ENCODE results near the gene PSAPL1. TPM values are rescaled to one million over a fixed set of nuclear protein-coding genes. Genes with fewer than 3 reads are reported as not detected.

PSAPL1 gene
- total RNA-seq, 2 experiments from 2014 or later = not detected

DNA sequence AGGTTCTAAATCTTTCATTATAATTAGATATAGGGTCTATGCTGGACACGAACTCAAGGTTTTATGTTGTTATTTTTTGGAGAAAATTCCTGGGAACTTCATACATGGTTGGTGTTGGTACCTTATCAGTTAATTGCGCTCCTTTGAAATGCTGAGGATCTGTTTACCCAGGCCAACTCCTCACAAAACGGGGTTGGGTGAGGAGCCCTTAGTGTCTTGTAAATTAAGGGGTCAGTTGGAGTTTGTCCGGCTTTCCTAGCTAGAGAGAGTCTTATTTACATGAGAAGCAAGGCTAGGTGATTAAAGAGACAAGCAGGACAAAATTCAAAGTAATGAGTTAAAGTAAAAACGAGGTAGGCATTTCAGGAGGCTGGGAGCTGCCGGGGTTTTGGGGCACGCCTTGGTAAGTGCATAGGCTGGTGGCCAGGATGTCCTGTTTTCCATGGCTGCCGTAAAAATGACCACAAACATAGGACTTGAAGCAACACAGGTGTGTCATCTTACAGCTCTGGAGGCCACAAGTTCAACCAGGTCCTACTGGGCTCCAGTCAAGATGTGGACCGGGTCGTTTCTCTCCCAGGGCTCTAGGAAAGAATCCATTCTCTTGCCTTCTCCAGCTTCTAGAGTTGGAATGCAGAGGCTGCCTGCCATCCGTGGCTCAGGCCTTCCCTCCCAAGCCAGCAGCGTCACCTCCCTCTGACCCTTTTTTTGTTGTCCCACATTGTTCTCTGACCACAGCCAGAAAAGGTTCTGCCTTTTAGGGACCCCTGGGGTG lies 19.8 kb downstream of the PSAPL1 start:
- H3K27ac Mint-ChIP-seq = no peak overlapping the region
- POLR2A ChIA-PET = no interaction called here
- H3K4me1 Mint-ChIP-seq = no peaks in the 10 kb centered on the region
- peak; percentile 5 for DNase-seq
- no peaks in the 10 kb centered on the region for H3K36me3 Mint-ChIP-seq
- no peak overlapping the region for H3K4me3 Mint-ChIP-seq
- H3K9me3 Mint-ChIP-seq = peaks cover 1% of the 10 kb centered on the region
- peaks cover 2% of the 10 kb centered on the region for H3K27me3 Mint-ChIP-seq
- no peak for ATAC-seq (ENCODE audit: low read depth)

DNA sequence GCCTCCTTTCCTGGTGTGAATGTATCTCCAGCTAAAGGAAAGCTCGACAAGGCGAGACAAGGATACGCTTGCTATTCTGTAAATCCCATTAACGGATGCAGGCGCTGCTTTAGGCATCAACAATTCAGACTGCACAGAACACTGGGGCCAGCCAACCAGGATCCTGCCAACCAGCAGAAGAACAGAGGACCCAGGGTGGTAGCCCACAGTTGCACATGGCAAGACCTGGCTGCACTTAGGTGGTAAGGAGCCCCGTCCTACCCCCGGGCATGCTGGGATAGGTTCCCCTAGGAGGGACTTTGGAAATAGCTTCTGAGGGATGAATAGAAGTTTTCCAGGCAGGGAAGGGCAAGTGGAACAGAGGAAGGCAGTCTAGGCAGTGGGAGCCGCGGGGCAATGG lies 20.7 kb downstream of the PSAPL1 start:
- POLR2A ChIA-PET = no interaction called here
- H3K4me1 Mint-ChIP-seq = no peaks in the 10 kb centered on the region
- peaks cover 1% of the 10 kb centered on the region for H3K9me3 Mint-ChIP-seq
- H3K4me3 Mint-ChIP-seq = no peak overlapping the region
- H3K36me3 Mint-ChIP-seq = no peaks in the 10 kb centered on the region
- no peak overlapping the region for H3K27ac Mint-ChIP-seq
- ATAC-seq (ENCODE audit: low read depth) (no peak), DNase-seq (peak; percentile 4)
- peaks cover 2% of the 10 kb centered on the region for H3K27me3 Mint-ChIP-seq

DNA sequence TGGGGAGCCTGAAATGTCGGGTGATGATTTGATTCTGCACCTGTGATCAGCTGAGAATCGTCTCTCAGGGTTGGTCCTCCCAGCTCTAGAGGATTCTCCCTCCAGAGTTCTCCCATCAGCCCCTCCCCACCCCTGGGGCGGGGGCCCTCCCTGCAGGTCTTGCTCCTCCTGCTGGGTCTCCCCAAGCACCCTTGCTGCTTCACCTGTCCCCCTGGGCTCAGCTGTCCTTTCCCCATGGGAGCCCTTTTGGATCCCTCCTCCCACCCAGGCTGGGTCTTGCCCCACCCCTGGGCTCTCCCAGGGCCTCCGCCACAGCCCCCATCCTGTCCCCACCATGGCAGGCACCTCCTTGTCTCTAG lies 22.2 kb downstream of the PSAPL1 start:
- Mint-ChIP-seq H3K4me1 (no peaks in the 10 kb centered on the region), H3K27ac (no peak overlapping the region), H3K36me3 (no peaks in the 10 kb centered on the region), H3K27me3 (peaks cover 2% of the 10 kb centered on the region), H3K9me3 (peaks cover 5% of the 10 kb centered on the region), H3K4me3 (no peak overlapping the region)
- POLR2A ChIA-PET = interaction anchor here (0.6 kb wide), 1 partner anchor 26 kb away, joined by 3 read pairs; no protein-coding TSS in a partner anchor
- DNase-seq (peak; percentile 7), ATAC-seq (ENCODE audit: low read depth) (no peak)

DNA sequence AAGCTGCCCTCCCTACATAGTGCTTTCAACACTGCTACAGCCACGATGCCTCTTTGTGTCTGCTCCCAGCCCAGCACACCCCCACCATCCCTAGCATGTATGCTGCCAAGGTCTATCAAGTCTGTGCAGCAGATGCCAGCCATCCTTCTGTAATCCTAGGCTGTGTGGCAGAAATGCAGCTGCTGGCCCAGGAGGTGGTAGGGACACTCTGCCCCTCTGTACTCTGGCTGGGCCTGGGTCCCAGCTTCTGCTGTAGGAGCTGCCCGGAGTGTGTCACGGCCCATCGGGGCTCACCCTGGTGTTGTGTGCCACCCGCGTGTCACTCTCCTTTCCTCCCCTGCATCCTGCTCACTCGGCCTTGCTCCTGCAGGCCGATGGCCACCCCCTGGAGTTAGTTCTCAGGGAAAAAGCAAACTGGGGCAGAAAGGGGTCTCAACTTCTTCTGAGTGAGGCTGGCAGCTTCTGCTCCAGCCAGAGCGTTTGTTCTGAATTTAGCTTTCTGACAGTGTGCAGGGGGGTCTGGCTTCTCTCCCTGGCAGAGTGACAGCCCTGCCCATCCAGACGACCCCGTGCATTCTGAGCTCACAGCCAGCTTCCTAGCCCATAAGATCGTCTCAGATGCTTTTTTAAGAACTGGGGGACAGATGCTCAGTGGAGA lies 22.7 kb downstream of the PSAPL1 start:
- Mint-ChIP-seq H3K27me3 (peaks cover 2% of the 10 kb centered on the region), H3K4me1 (no peaks in the 10 kb centered on the region), H3K36me3 (no peaks in the 10 kb centered on the region), H3K27ac (no peak overlapping the region), H3K4me3 (no peak overlapping the region), H3K9me3 (peaks cover 5% of the 10 kb centered on the region)
- ATAC-seq (ENCODE audit: low read depth) (no peak), DNase-seq (peak; percentile 6)
- POLR2A ChIA-PET = no interaction called here

DNA sequence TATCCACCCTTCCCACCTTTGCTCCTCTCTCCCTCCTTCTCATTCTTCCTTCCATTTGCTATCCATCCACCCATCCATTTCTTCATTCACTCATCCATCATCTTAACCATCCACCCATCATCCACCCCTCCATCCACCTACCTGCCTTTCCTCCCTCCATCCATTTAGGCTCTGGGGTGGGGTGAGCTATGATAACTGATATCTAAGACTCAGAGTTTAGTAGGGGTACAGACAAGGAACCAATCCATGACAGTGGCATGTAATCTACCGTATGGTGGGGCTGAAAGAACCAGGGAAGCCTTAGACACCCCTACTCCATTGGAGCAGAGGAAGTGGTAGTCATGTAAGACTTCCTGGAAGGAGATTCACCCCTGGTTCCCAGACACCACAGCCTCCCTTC lies 23.2 kb downstream of the PSAPL1 start:
- Mint-ChIP-seq H3K9me3 (peaks cover 5% of the 10 kb centered on the region), H3K4me3 (no peak overlapping the region), H3K27me3 (peaks cover 2% of the 10 kb centered on the region), H3K4me1 (no peaks in the 10 kb centered on the region), H3K27ac (no peak overlapping the region), H3K36me3 (no peaks in the 10 kb centered on the region)
- ATAC-seq (ENCODE audit: low read depth) (no peak), DNase-seq (no peak)
- POLR2A ChIA-PET = no interaction called here

DNA sequence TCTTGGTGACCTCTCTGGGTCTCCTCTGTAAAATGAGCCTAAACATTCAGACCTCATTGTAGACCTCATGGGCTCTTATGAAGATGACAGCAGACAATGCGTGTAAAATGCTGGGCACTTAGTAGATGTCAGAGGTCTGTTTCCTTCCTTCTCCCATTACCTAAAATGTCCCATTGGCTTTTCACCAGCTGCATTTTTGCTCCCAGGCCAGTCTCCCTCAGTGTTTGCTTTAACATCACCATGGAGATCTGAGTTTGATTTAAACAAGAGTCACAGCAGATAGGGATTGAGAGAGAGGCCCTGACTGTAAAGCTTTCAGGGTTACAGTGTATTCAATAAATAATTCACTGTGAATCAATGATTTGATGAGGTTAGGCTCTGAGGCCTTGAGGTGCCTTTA lies 24.3 kb downstream of the PSAPL1 start:
- ATAC-seq (ENCODE audit: low read depth) = no peak
- no peaks in the 10 kb centered on the region for H3K4me1 Mint-ChIP-seq
- no peaks in the 10 kb centered on the region for H3K36me3 Mint-ChIP-seq

DNA sequence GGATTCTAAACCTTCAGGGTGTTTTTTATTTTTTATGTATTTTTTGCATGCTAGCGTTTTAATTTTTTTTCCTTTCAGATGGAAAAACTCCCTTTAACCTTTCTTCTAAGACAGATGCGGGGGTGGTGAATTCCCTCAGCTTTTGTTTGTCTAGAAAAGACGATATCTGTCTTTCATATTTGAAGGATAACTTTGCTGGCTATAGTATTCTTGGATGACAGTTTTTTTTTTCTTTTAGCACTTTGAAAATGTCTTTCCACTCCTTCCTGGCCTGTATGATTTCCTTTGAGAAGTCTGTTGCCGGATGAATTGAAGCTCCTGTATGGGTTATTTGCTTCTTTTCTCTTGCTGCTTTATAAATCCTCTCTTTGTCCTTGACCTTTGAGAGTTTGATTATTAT lies 26.6 kb downstream of the PSAPL1 start:
- no peak for DNase-seq
- peaks cover 5% of the 10 kb centered on the region for H3K9me3 Mint-ChIP-seq

More for the DNA sequence above, 24.3 kb downstream of the PSAPL1 start:
- Mint-ChIP-seq H3K9me3 (peaks cover 5% of the 10 kb centered on the region), H3K27me3 (peaks cover 2% of the 10 kb centered on the region), H3K27ac (no peak overlapping the region), H3K4me3 (no peak overlapping the region)
- no peak for DNase-seq
- POLR2A ChIA-PET = no interaction called here

DNA sequence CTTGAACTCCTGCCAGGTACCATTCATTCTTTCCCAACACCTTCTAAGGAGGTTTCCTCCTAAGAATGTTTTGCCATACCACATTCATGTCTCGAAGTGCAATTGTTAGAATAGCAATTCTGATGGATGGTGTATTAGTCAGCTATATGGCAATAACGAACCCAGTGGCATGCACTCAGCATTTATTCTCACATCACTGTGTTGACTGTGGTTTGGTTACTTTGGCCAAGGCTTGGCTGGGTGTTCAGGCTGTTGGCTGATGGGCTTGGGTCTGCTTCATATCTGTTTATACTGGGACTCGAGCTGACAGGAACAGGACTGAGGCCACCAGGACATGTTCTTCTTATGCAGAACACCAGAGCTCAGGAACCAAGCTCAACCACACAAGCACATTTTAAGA lies 31.7 kb downstream of the PSAPL1 start:
- Mint-ChIP-seq H3K4me1 (no peaks in the 10 kb centered on the region), H3K27ac (no peak overlapping the region), H3K27me3 (peaks cover 6% of the 10 kb centered on the region), H3K9me3 (peaks cover 3% of the 10 kb centered on the region), H3K4me3 (no peak overlapping the region), H3K36me3 (no peaks in the 10 kb centered on the region)
- POLR2A ChIA-PET = no interaction called here
- ATAC-seq (ENCODE audit: low read depth) (no peak), DNase-seq (no peak)

More for the DNA sequence above, 26.6 kb downstream of the PSAPL1 start:
- Mint-ChIP-seq H3K4me3 (no peak overlapping the region), H3K27ac (no peak overlapping the region), H3K4me1 (no peaks in the 10 kb centered on the region), H3K27me3 (peaks cover 2% of the 10 kb centered on the region), H3K36me3 (no peaks in the 10 kb centered on the region)
- POLR2A ChIA-PET = no interaction called here
- ATAC-seq (ENCODE audit: low read depth) = no peak

DNA sequence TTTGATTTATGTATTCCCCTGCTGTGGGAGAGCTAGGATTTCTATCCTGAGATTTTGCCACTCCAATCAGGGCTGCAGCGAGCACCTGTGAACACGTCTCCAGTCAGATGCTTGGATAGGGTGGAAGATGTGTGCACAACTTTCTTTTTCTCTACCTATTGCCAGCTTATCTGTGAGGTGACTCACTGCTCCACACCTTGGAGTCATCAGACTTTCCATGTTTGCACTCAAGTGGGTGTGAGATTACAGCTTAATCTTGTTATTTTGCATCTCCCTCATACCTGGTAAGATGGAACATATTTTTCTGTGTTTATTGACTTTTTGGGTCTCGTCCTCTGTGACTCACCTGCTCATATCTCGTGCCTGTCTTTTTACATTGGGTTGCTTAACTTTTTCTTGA lies 32.2 kb downstream of the PSAPL1 start:
- peaks cover 2% of the 10 kb centered on the region for H3K9me3 Mint-ChIP-seq

DNA sequence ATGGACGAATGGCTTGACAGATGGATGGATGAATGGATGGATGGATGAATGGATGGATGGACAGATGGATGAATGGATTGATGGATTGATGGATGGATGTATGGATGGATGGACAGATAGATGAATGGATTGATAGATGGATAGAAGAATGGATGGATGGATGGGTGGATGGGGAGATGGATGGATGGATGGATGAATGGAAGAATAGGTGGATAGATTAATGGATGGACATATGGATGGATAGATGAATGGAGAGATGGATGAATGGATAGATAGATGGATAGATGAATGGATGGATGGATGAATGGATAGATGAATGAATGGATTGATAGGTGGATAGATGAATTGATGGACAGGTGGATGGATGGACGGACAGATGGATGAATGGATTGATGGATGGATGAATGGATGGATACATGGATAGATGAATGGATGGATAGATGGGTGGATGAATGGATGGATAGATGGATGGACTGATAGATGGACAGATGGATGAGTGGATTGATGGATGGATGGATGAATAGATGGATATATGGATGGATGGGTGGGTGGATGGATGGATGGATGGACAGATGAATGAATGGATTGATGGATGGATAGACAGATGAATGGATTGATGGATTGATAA lies 33.9 kb downstream of the PSAPL1 start:
- no peak for ATAC-seq (ENCODE audit: low read depth)

More for the DNA sequence above, 32.2 kb downstream of the PSAPL1 start:
- H3K27ac Mint-ChIP-seq = no peak overlapping the region
- no peak for DNase-seq
- peaks cover 11% of the 10 kb centered on the region for H3K27me3 Mint-ChIP-seq
- no peaks in the 10 kb centered on the region for H3K36me3 Mint-ChIP-seq
- ATAC-seq (ENCODE audit: low read depth) = no peak
- no peak overlapping the region for H3K4me3 Mint-ChIP-seq
- POLR2A ChIA-PET = no interaction called here
- no peaks in the 10 kb centered on the region for H3K4me1 Mint-ChIP-seq

DNA sequence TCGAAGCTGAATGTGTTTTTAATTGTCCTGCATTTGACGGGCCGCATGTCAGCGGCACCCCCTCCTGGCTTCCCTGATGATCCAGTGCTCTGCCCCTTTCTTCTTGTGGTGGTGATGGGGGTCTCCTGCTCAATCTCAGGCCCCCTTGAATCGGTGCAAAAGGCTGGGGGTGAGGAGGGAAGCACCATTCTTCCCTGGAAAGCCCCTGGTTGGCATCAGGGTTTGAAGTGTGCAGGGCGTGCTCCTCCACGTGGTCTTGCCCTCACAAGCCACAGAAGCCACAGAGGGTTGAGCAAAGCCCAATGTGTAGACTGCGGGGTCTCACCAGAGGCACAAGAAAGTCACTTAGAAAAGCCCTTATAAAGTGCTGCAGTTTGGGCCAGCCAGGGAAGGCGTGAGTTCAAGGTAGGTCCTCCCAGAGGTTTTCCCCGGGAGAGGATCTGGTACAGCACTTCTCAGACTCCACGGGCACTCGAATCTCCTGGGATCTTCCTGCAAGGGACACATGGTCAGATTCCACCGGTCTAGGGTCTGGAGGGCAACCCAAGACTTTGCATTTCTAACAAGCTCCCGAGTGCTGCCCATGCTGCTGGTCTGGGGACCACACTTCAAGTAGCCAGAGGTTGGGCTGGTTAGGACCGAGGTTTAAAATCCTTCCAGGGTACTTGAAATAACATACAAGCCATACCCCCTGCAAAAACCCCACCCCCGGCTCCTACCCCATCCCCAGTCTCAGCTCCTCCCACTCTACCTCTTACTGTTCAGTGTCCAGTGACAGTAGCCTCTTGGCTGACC lies 35.1 kb downstream of the PSAPL1 start:
- H3K4me1 Mint-ChIP-seq = no peaks in the 10 kb centered on the region
- POLR2A ChIA-PET = no interaction called here
- no peak overlapping the region for H3K27ac Mint-ChIP-seq
- H3K36me3 Mint-ChIP-seq = no peaks in the 10 kb centered on the region
- ATAC-seq (ENCODE audit: low read depth) (no peak), DNase-seq (no peak)
- no peak overlapping the region for H3K4me3 Mint-ChIP-seq
- peaks cover 2% of the 10 kb centered on the region for H3K9me3 Mint-ChIP-seq
- H3K27me3 Mint-ChIP-seq = peaks cover 17% of the 10 kb centered on the region

More for the DNA sequence above, 33.9 kb downstream of the PSAPL1 start:
- Mint-ChIP-seq H3K9me3 (peaks cover 2% of the 10 kb centered on the region), H3K4me3 (no peak overlapping the region), H3K36me3 (no peaks in the 10 kb centered on the region), H3K27ac (no peak overlapping the region), H3K4me1 (no peaks in the 10 kb centered on the region), H3K27me3 (peaks cover 17% of the 10 kb centered on the region)
- DNase-seq = no peak
- POLR2A ChIA-PET = no interaction called here

DNA sequence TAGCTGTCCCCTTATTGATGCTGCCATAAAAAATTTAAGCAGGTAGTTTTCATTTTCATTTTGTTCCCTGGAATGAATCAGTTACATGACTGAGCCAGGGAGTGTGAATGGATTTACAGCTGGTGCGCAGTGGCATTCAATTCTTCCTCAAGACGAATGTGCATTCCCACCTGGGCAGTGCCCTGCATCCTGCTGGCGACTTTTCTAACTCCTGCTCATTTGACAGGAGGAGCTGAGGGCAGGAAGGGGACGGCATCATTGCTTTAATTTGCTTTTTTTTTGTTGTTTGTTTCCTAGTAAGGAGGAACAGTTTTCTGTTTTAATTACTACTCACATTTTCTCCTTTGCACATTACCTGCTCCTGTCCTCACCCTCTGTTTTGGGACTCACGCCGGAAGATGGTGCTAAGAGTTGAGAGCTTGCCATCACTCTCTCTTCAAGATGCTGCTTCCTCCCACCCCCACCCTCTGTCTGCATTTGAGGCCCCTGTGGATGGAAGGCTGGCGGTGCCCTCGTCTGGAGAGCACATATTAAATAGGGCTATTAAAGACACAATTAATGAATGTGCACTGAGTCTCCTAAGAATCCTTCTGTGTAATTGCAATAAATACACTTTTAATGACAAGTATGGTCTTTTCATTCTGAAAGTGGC lies 35.8 kb downstream of the PSAPL1 start:
- no peak for ATAC-seq (ENCODE audit: low read depth)

DNA sequence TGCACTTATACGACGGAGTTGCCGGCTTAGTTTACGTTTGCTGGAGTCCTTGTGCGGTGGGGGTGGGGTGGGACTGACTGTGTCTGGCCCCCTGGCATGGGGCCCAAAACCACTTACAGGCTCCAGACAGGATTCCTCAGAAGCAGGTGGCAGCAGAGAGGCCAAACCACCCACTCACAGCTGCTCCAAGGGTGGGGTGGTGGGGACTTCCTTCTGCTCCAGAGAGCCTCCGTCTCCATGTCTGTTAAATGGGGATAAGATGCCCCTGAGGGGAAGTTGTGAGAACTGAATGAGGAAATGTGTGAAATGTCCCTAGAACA lies 36.7 kb downstream of the PSAPL1 start:
- no peak overlapping the region for H3K4me3 Mint-ChIP-seq
- H3K9me3 Mint-ChIP-seq = peaks cover 2% of the 10 kb centered on the region
- DNase-seq (no peak), ATAC-seq (ENCODE audit: low read depth) (no peak)
- H3K27me3 Mint-ChIP-seq = peaks cover 17% of the 10 kb centered on the region
- H3K36me3 Mint-ChIP-seq = no peaks in the 10 kb centered on the region
- no peak overlapping the region for H3K27ac Mint-ChIP-seq
- POLR2A ChIA-PET = no interaction called here
- no peaks in the 10 kb centered on the region for H3K4me1 Mint-ChIP-seq

More for the DNA sequence above, 35.8 kb downstream of the PSAPL1 start:
- DNase-seq = no peak
- Mint-ChIP-seq H3K9me3 (peaks cover 2% of the 10 kb centered on the region), H3K4me1 (no peaks in the 10 kb centered on the region), H3K4me3 (no peak overlapping the region), H3K27ac (no peak overlapping the region), H3K27me3 (peaks cover 17% of the 10 kb centered on the region), H3K36me3 (no peaks in the 10 kb centered on the region)
- POLR2A ChIA-PET = no interaction called here

Measured in activated naive CD8-positive, alpha-beta T cell treated with anti-CD3 and anti-CD28 coated beads, Interleukin-2, amount 10 ng/mL, durations not matched to agents 7 days and 5 days (primary cell).